ENCODE data around the gene AKAP13.

- TF ChIP-seq CTCF (IDR thresholded peaks at IDR 0.05) (no peak), POLR2A (IDR thresholded peaks at IDR 0.05) (no peak)
These were observed 303.8 kb downstream of the AKAP13 start for GRCh38 chr15:85684174-85684710.
